ENCODE data around the gene EPG5. TPM values are rescaled to one million over a fixed set of nuclear protein-coding genes. Genes with fewer than 3 reads are reported as not detected.

EPG5 gene
- total and polyA plus RNA-seq, 2 of the 4 experiments (the other 2 are of a cell fraction): 37.3 to 114 TPM

DNA sequence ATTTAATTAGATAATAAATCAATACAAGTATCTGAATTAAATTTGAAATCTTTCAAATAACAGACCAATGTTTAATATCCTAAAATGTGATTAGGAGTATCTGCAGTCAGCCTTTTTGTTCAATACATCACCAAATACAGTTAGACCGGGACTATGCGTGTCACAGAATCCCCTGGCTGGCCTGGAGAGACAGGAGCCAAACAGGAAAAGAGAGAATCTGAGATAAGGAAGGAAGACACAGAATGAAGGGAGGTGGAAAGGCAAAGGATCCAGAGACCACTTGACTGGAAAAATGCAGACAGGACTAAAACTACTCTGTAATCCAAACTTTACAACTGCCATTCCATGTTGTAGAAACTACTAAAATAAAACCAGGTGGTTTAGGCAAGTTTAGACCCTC, 75.3 kb downstream of the EPG5 start:
- in situ Hi-C loops (cut with MboI; ENCODE audit: low sequenced_read_pairs) (no loop called here), dilution Hi-C loops (cut with HindIII; ENCODE audit: low sequenced_read_pairs, unreplicated experiment) (no loop called here), intact Hi-C loops (cut with micrococcal nuclease) (loop anchor here (5.0 kb wide), 1 partner anchor 40 kb away; no protein-coding TSS in a partner anchor)
- Histone ChIP-seq H3K36me3 (ENCODE audit: control insufficient read depth, insufficient read depth, low read length) (peaks cover 32% of the 10 kb centered on the region), H3K4ac (ENCODE audit: low read depth, low read length) (no peak overlapping the region), H2AK5ac (ENCODE audit: low read depth, low read length) (no peak overlapping the region), H3K18ac (ENCODE audit: low read depth, low read length) (no peak overlapping the region), H3K4me2 (ENCODE audit: low read depth, low read length) (no peak overlapping the region), H2BK5ac (ENCODE audit: low read depth, low read length, poor library complexity, severe bottlenecking) (no peak overlapping the region), H3K27ac (ENCODE audit: insufficient read depth, low read length) (no peak overlapping the region), H3K79me1 (ENCODE audit: low read depth in 1 of 2, low read length in 2 of 2) (peaks cover 7 to 20% of the 10 kb centered on the region in 2 experiments), H3K14ac (replicated peaks; ENCODE audit: low read depth, low read length) (no peak overlapping the region), H4K5ac (ENCODE audit: low read depth, low read length) (no peak overlapping the region), H2AK9ac (replicated peaks; ENCODE audit: low read depth, low read length, poor library complexity) (no peak overlapping the region), H2AFZ (replicated peaks; ENCODE audit: low read length, poor library complexity) (no peak overlapping the region), H2BK120ac (ENCODE audit: low read depth, low read length) (no peak overlapping the region), H3K23ac (ENCODE audit: low read depth, low read length) (no peak overlapping the region), H4K8ac (ENCODE audit: low read depth in 2 of 2, low read length in 2 of 2) (no peak overlapping the region), H3K27me3 (ENCODE audit: control insufficient read depth, insufficient read depth, low read length) (no peaks in the 10 kb centered on the region), H3K56ac (ENCODE audit: extremely low read depth, insufficient read depth, low read length) (no peak overlapping the region), H4K91ac (ENCODE audit: insufficient read depth, low read depth, low read length) (no peak overlapping the region), H2BK15ac (ENCODE audit: low read depth, low read length) (no peak overlapping the region), H3K9ac (ENCODE audit: low read depth, low read length) (no peak overlapping the region), H3K9me1 (ENCODE audit: insufficient read depth, low read length) (no peaks in the 10 kb centered on the region; the same call in 1 of the 2 replicates), H3K4me1 (ENCODE audit: control insufficient read depth, insufficient read depth, low read length) (0 out of 2 replicates have a peak, but pooled peaks cover 2% of the 10 kb centered on the region), H3K4me3 (ENCODE audit: insufficient read depth, low read depth, low read length) (no peak overlapping the region), H3K9me3 (ENCODE audit: control insufficient read depth, insufficient read depth, low read length) (no peaks in the 10 kb centered on the region), H2BK20ac (ENCODE audit: low read depth, low read length) (no peak overlapping the region), H4K20me1 (ENCODE audit: insufficient read depth, low read length) (no peaks in the 10 kb centered on the region)
- DNase-seq (no peak), ATAC-seq (ENCODE audit: low read depth) (no peak)
- no CpG with 5 or more reads among the region's 2 CpGs for WGBS, 2 experiments (ENCODE audit: extremely low coverage in 2 of 2, insufficient read length in 1 of 2)
- CTCF ChIA-PET: no interaction called here
- BruUV-seq (replicated peaks): no TSS peak
- POLR2A ChIA-PET (ENCODE audit: unreplicated experiment): no interaction called here
- no peak for TF ChIP-seq MXI1 (IDR thresholded peaks at IDR 0.05; ENCODE audit: borderline replicate concordance, low read depth, low read length)
- no peak for TF ChIP-seq FOS (IDR thresholded peaks at IDR 0.05; ENCODE audit: low read depth, low read length)
- TF ChIP-seq RFX5 (IDR thresholded peaks at IDR 0.05; ENCODE audit: low read depth, low read length): no peak
- no peak for TF ChIP-seq RCOR1 (IDR thresholded peaks at IDR 0.05; ENCODE audit: insufficient replicate concordance, low read length)
- TF ChIP-seq, protein P1, sequence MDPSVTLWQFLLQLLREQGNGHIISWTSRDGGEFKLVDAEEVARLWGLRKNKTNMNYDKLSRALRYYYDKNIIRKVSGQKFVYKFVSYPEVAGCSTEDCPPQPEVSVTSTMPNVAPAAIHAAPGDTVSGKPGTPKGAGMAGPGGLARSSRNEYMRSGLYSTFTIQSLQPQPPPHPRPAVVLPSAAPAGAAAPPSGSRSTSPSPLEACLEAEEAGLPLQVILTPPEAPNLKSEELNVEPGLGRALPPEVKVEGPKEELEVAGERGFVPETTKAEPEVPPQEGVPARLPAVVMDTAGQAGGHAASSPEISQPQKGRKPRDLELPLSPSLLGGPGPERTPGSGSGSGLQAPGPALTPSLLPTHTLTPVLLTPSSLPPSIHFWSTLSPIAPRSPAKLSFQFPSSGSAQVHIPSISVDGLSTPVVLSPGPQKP (IDR thresholded peaks at IDR 0.05; ENCODE audit: borderline replicate concordance, low read depth, low read length): no peak
- TF ChIP-seq, protein P2, sequence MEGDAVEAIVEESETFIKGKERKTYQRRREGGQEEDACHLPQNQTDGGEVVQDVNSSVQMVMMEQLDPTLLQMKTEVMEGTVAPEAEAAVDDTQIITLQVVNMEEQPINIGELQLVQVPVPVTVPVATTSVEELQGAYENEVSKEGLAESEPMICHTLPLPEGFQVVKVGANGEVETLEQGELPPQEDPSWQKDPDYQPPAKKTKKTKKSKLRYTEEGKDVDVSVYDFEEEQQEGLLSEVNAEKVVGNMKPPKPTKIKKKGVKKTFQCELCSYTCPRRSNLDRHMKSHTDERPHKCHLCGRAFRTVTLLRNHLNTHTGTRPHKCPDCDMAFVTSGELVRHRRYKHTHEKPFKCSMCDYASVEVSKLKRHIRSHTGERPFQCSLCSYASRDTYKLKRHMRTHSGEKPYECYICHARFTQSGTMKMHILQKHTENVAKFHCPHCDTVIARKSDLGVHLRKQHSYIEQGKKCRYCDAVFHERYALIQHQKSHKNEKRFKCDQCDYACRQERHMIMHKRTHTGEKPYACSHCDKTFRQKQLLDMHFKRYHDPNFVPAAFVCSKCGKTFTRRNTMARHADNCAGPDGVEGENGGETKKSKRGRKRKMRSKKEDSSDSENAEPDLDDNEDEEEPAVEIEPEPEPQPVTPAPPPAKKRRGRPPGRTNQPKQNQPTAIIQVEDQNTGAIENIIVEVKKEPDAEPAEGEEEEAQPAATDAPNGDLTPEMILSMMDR (conservative IDR thresholded peaks at IDR 0.05; ENCODE audit: low read depth, low read length): no peak
- TF ChIP-seq MAFK (IDR thresholded peaks at IDR 0.05; ENCODE audit: low read depth, low read length): no peak
- TF ChIP-seq BHLHE40 (IDR thresholded peaks at IDR 0.05; ENCODE audit: low read depth, low read length): no peak
- no peak for TF ChIP-seq POLR2A (IDR thresholded peaks at IDR 0.05; ENCODE audit: low read depth, low read length)
- no peak for TF ChIP-seq MAZ (IDR thresholded peaks at IDR 0.05; ENCODE audit: borderline replicate concordance, low read depth, low read length)
- no peak for TF ChIP-seq RAD21 (IDR thresholded peaks at IDR 0.05; ENCODE audit: low read length)

Data from IMR-90 (cell line).